ENCODE measurements around the gene SNX33. TPM values are rescaled to one million over a fixed set of nuclear protein-coding genes. Genes with fewer than 3 reads are reported as not detected.
"Not testable (repeated sequence)": the region's sequence is repeated elsewhere in the genome, so short reads cannot be mapped to it uniquely, and the experiment has no call there.

SNX33 gene
- total and polyA plus RNA-seq, 2 experiments from 2014 or later = 6.2 to 21.2 TPM

DNA sequence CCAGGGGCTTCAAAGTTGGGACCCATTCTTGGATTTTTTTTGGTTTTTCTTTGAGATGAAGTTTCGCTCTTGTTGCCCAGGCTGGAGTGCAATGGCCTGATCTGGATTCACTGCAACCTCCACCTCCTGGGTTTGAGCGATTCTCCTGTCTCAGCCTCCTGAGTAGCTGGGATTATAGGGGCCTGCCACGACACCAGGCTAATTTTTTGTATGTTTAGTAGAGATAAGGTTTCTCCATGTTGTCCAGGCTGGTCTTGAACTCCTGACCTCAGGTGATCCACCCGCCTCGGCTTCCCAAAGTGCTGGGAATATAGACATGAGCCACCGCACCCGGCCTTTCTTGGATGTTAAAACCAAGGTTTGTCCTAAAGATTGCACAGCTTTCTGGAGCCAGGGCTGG, 13.8 kb upstream of the SNX33 start:
- ATAC-seq; H3K9me2 ChIP-seq (ENCODE audit: insufficient read depth); H3K4me3 ChIP-seq; DNase-seq (ENCODE audit: low spot score); H3K4me2 ChIP-seq; H3K4me3 Mint-ChIP-seq; H3K9me3 Mint-ChIP-seq; H3K27me3 ChIP-seq (ENCODE audit: insufficient read depth); H3K27me3 Mint-ChIP-seq (ENCODE audit: insufficient read depth, low read depth, poor library complexity); H3K36me3 ChIP-seq (ENCODE audit: insufficient read depth); H3K36me3 Mint-ChIP-seq (ENCODE audit: low read depth); H2AFZ ChIP-seq: not testable (repeated sequence)
- Histone ChIP-seq H3F3A (replicated peaks; ENCODE audit: low read depth) (peaks cover 25% of the 10 kb centered on the region), H3K79me2 (replicated peaks; ENCODE audit: insufficient read depth) (peaks cover 30% of the 10 kb centered on the region), H4K20me1 (replicated peaks; ENCODE audit: insufficient read depth) (peaks cover 21% of the 10 kb centered on the region), H3K4me1 (ENCODE audit: insufficient read depth) (peaks cover 23% of the 10 kb centered on the region), H3K27ac (ENCODE audit: low read depth) (peak overlapping the region; percentile 86)
- peaks cover 28% of the 10 kb centered on the region for H3K4me1 Mint-ChIP-seq
- peak overlapping the region; percentile 70; the same call in 1 of the 2 replicates for H3K27ac Mint-ChIP-seq

DNA sequence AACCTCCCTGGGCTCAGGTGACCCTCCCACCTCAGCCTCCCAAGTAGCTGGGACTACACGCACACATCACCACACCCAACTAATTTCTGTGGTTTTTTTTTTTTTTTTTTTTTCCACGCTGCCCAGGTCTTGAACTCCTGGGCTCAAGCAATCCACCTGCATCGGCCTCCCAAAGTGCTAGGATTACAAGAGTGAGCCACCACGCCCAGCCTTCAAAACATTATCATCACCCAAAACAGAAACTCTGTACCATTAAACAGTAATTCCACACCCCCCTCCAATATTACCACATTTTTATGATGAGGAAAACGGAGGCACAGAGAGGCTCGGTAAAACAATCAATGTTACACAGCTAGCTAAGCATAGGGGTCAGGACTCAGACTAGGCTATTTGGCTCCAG, 11.7 kb upstream of the SNX33 start:
- H3K9me2 ChIP-seq (ENCODE audit: insufficient read depth) = no peaks in the 10 kb centered on the region
- Mint-ChIP-seq H3K27me3 (ENCODE audit: insufficient read depth, low read depth, poor library complexity) (peaks cover 9% of the 10 kb centered on the region), H3K27ac (no peak overlapping the region), H3K9me3 (no peaks in the 10 kb centered on the region; the same call in 2 of the 3 replicates), H3K36me3 (ENCODE audit: low read depth) (peaks cover 14% of the 10 kb centered on the region), H3K4me1 (peaks cover 32% of the 10 kb centered on the region), H3K4me3 (no peak overlapping the region)
- no peak overlapping the region for H2AFZ ChIP-seq
- H3K36me3 ChIP-seq (ENCODE audit: insufficient read depth) = no peaks in the 10 kb centered on the region
- H3F3A ChIP-seq (replicated peaks; ENCODE audit: low read depth) = peaks cover 31% of the 10 kb centered on the region
- no peak overlapping the region; the same call in 1 of the 2 replicates for H3K27ac ChIP-seq (ENCODE audit: low read depth)
- H3K4me1 ChIP-seq (ENCODE audit: insufficient read depth) = peaks cover 24% of the 10 kb centered on the region
- H4K20me1 ChIP-seq (replicated peaks; ENCODE audit: insufficient read depth) = peaks cover 26% of the 10 kb centered on the region
- peaks cover 41% of the 10 kb centered on the region for H3K79me2 ChIP-seq (replicated peaks; ENCODE audit: insufficient read depth)
- no peak overlapping the region for H3K4me2 ChIP-seq
- no peak for ATAC-seq
- TF ChIP-seq STAT1 (IDR thresholded peaks at IDR 0.05; ENCODE audit: unreplicated experiment) = no peak
- no peak for TF ChIP-seq CTCF (conservative IDR thresholded peaks at IDR 0.05; ENCODE audit: low read depth in 2 of 2)
- no peak for TF ChIP-seq NANOG (IDR thresholded peaks at IDR 0.05; ENCODE audit: borderline replicate concordance)
- TF ChIP-seq EZH2 (IDR thresholded peaks at IDR 0.05; ENCODE audit: low read depth, unreplicated experiment) = no peak
- no peak for TF ChIP-seq POLR2AphosphoS5 (IDR thresholded peaks at IDR 0.05; ENCODE audit: low read depth)
- no peak for TF ChIP-seq ZNF331 (CRISPR knock-in tag; IDR thresholded peaks at IDR 0.05; ENCODE audit: low read depth)
- DNase-seq (ENCODE audit: low spot score) = no peak
- H3K4me3 ChIP-seq = no peak overlapping the region
- H3K27me3 ChIP-seq (ENCODE audit: insufficient read depth) = no peaks in the 10 kb centered on the region

DNA sequence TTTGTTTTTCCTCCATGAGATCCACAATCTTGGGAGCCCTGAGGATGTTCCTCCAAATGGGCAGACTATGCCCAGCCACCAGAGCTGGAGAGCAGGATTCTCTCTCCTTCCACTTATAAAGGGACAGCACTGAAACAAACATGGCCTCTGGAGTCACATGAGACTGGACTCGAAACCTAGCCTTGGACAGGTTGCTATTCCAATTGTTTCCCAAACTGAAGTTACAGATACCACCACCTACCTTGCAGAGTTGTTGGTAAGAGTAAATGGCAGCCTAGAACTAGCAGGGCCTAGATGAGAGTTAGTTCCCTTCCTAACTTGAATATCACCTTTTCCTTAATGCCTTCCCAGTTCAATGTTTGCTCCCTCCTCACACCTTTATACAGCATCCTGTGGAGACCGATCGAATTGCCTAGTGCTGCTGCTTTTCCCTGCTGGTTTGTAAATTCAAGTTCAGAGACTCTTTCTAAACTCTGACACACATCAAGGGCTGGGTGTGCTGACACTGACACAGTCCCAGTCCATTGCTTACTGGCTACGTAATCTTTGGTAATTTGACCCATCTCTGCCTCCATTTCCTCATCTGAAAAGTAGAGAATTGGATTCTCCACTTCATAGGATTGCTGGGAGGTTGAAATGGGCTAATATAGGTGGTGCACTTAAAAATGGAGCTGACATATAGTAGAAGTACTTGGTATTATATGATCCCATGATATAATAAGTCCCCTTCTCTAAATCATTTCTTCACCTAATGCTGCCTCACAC, 10.3 kb upstream of the SNX33 start:
- Histone ChIP-seq H3K27me3 (ENCODE audit: insufficient read depth) (no peaks in the 10 kb centered on the region), H3K36me3 (ENCODE audit: insufficient read depth) (no peaks in the 10 kb centered on the region), H3K4me1 (ENCODE audit: insufficient read depth) (peaks cover 24% of the 10 kb centered on the region), H4K20me1 (replicated peaks; ENCODE audit: insufficient read depth) (peaks cover 26% of the 10 kb centered on the region), H3K27ac (ENCODE audit: low read depth) (peak overlapping the region; percentile 47; the same call in 1 of the 2 replicates), H3K4me2 (peak overlapping the region; percentile 89), H3K79me2 (replicated peaks; ENCODE audit: insufficient read depth) (peaks cover 41% of the 10 kb centered on the region), H3K4me3 (peak overlapping the region; percentile 89), H3F3A (replicated peaks; ENCODE audit: low read depth) (peaks cover 35% of the 10 kb centered on the region), H3K9me2 (ENCODE audit: insufficient read depth) (no peaks in the 10 kb centered on the region), H2AFZ (no peak overlapping the region)
- DNase-seq (ENCODE audit: low spot score) (no peak), ATAC-seq (no peak)
- Mint-ChIP-seq H3K9me3 (no peaks in the 10 kb centered on the region; the same call in 1 of the 3 replicates), H3K4me3 (peak overlapping the region; percentile 90), H3K36me3 (ENCODE audit: low read depth) (peaks cover 14% of the 10 kb centered on the region), H3K4me1 (peaks cover 34% of the 10 kb centered on the region), H3K27ac (peak overlapping the region; percentile 86), H3K27me3 (ENCODE audit: insufficient read depth, low read depth, poor library complexity) (peaks cover 11% of the 10 kb centered on the region)
- peak; percentile 19; the same call in 1 of the 2 replicates for TF ChIP-seq POLR2AphosphoS5 (IDR thresholded peaks at IDR 0.05; ENCODE audit: low read depth)
- TF ChIP-seq, protein P1, sequence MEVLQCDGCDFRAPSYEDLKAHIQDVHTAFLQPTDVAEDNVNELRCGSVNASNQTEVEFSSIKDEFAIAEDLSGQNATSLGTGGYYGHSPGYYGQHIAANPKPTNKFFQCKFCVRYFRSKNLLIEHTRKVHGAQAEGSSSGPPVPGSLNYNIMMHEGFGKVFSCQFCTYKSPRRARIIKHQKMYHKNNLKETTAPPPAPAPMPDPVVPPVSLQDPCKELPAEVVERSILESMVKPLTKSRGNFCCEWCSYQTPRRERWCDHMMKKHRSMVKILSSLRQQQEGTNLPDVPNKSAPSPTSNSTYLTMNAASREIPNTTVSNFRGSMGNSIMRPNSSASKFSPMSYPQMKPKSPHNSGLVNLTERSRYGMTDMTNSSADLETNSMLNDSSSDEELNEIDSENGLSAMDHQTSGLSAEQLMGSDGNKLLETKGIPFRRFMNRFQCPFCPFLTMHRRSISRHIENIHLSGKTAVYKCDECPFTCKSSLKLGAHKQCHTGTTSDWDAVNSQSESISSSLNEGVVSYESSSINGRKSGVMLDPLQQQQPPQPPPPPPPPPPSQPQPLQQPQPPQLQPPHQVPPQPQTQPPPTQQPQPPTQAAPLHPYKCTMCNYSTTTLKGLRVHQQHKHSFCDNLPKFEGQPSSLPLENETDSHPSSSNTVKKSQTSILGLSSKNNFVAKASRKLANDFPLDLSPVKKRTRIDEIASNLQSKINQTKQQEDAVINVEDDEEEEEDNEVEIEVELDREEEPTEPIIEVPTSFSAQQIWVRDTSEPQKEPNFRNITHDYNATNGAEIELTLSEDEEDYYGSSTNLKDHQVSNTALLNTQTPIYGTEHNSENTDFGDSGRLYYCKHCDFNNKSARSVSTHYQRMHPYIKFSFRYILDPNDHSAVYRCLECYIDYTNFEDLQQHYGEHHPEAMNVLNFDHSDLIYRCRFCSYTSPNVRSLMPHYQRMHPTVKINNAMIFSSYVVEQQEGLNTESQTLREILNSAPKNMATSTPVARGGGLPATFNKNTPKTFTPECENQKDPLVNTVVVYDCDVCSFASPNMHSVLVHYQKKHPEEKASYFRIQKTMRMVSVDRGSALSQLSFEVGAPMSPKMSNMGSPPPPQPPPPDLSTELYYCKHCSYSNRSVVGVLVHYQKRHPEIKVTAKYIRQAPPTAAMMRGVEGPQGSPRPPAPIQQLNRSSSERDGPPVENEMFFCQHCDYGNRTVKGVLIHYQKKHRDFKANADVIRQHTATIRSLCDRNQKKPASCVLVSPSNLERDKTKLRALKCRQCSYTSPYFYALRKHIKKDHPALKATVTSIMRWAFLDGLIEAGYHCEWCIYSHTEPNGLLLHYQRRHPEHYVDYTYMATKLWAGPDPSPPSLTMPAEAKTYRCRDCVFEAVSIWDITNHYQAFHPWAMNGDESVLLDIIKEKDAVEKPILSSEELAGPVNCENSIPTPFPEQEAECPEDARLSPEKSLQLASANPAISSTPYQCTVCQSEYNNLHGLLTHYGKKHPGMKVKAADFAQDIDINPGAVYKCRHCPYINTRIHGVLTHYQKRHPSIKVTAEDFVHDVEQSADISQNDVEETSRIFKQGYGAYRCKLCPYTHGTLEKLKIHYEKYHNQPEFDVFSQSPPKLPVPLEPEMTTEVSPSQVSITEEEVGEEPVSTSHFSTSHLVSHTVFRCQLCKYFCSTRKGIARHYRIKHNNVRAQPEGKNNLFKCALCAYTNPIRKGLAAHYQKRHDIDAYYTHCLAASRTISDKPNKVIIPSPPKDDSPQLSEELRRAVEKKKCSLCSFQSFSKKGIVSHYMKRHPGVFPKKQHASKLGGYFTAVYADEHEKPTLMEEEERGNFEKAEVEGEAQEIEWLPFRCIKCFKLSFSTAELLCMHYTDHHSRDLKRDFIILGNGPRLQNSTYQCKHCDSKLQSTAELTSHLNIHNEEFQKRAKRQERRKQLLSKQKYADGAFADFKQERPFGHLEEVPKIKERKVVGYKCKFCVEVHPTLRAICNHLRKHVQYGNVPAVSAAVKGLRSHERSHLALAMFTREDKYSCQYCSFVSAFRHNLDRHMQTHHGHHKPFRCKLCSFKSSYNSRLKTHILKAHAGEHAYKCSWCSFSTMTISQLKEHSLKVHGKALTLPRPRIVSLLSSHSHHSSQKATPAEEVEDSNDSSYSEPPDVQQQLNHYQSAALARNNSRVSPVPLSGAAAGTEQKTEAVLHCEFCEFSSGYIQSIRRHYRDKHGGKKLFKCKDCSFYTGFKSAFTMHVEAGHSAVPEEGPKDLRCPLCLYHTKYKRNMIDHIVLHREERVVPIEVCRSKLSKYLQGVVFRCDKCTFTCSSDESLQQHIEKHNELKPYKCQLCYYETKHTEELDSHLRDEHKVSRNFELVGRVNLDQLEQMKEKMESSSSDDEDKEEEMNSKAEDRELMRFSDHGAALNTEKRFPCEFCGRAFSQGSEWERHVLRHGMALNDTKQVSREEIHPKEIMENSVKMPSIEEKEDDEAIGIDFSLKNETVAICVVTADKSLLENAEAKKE (CRISPR knock-in tag; IDR thresholded peaks at IDR 0.05) = no peak
